Measurements from ENCODE around the gene OR6J1. TPM values are rescaled to one million over a fixed set of nuclear protein-coding genes. Genes with fewer than 3 reads are reported as not detected.
A peak's percentile ranks its signal among the peaks of the same experiment; 100 is the strongest.

Gene OR6J1
- total and polyA plus RNA-seq, 2 of the 13 experiments (the other 11 are each of a cell fraction or from before 2014, with no cell fraction given), result not detected

DNA sequence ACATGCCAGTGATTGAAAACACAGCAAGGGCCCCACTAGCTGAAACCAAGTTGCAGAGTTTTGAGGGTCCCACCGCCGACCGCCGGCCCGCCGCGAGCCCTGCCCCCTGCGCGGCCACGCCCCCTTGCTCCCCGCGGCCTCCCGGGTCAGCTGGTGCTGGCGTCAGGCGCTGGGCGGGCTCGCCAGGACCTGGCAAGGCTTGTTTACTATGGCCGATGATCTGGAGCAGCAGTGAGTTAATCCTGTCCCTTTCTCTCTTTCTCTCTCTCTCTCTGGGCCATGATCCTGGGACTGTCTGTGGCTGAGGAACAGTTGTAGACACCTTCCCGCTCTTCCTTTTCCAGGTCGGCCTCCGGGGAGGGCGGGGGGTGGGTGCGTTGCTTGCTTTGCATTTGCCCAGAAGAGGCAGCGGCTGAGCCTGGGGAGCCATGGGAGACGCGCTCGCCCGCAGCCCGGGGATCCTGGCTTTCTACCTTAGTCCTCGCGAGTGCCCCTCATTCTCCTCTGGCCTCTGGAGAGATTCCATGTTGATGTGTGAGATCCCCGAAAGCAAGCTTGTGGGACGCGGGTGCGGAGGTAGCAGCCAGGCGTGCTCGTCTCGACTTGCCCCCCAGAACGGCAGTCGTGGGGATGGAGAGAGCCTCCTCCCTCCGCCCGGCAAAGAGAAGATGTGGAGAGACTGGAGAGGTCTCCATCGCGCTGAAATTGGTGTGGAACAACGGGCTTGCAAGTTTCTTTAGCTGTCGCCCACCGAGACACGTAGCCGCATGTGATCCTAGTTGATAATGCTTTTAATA is 45.9 kb downstream of the OR6J1 start, which contains the start of gene ABHD4 (continued):
- TF ChIP-seq, protein P1, sequence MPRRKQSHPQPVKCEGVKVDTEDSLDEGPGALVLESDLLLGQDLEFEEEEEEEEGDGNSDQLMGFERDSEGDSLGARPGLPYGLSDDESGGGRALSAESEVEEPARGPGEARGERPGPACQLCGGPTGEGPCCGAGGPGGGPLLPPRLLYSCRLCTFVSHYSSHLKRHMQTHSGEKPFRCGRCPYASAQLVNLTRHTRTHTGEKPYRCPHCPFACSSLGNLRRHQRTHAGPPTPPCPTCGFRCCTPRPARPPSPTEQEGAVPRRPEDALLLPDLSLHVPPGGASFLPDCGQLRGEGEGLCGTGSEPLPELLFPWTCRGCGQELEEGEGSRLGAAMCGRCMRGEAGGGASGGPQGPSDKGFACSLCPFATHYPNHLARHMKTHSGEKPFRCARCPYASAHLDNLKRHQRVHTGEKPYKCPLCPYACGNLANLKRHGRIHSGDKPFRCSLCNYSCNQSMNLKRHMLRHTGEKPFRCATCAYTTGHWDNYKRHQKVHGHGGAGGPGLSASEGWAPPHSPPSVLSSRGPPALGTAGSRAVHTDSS (CRISPR knock-in tag; conservative IDR thresholded peaks at IDR 0.05), result no peak
- TF ChIP-seq EEA1 (CRISPR knock-in tag; IDR thresholded peaks at IDR 0.05; ENCODE audit: borderline replicate concordance), result 0 out of 2 replicates have a peak, but pooled peaks have one; percentile 20
- no peak for TF ChIP-seq ZFP1 (CRISPR knock-in tag; IDR thresholded peaks at IDR 0.05)
- TF ChIP-seq MYC (CRISPR knock-in tag; IDR thresholded peaks at IDR 0.05; ENCODE audit: borderline replicate concordance), result peak; percentile 57
- peak; percentile 26; the same call in 1 of the 2 replicates for TF ChIP-seq ZBTB4 (CRISPR knock-in tag; IDR thresholded peaks at IDR 0.05; ENCODE audit: borderline replicate concordance)
- 0 out of 2 replicates have a peak, but pooled peaks have one; percentile 37 for TF ChIP-seq CREM (IDR thresholded peaks at IDR 0.05)
- TF ChIP-seq CREM (CRISPR knock-in tag; IDR thresholded peaks at IDR 0.05), result no peak; the same call in 1 of the 2 replicates
- peak; percentile 70; the same call in 1 of the 2 replicates for TF ChIP-seq TMF1 (CRISPR knock-in tag; IDR thresholded peaks at IDR 0.05; ENCODE audit: low read depth)
- no peak for TF ChIP-seq ZBTB40 (IDR thresholded peaks at IDR 0.05)
- peak; percentile 81 for TF ChIP-seq ZBTB40 (CRISPR knock-in tag; IDR thresholded peaks at IDR 0.05)
- peak; percentile 95 for TF ChIP-seq NRL (CRISPR knock-in tag; IDR thresholded peaks at IDR 0.05; ENCODE audit: borderline replicate concordance)
- TF ChIP-seq SMAD3 (CRISPR knock-in tag; IDR thresholded peaks at IDR 0.05), result no peak; the same call in none of the 2 replicates
- no peak for TF ChIP-seq POLR2AphosphoS2 (IDR thresholded peaks at IDR 0.05; ENCODE audit: low read depth, low read length)
